Activated CD4-positive, CD25-positive, alpha-beta regulatory T cell treated with anti-CD3 and anti-CD28 coated beads, Interleukin-2, amount 50 U/mL, for 72 hours (primary cell): ENCODE data around the gene NECAP2.
"Not testable (repeated sequence)": the region's sequence is repeated elsewhere in the genome, so short reads cannot be mapped to it uniquely, and the experiment has no call there.

Experiments used
- DNase-seq: peaks from one replicate; pipeline ENCODE4 v3.0.0; 2021

Gene NECAP2

GRCh38 chr1:16461681-16462080 is 21.2 kb downstream of the NECAP2 start:
- no peak for DNase-seq

GRCh38 chr1:16462773-16463330 is 22.3 kb downstream of the NECAP2 start:
- DNase-seq: no peak

DNA sequence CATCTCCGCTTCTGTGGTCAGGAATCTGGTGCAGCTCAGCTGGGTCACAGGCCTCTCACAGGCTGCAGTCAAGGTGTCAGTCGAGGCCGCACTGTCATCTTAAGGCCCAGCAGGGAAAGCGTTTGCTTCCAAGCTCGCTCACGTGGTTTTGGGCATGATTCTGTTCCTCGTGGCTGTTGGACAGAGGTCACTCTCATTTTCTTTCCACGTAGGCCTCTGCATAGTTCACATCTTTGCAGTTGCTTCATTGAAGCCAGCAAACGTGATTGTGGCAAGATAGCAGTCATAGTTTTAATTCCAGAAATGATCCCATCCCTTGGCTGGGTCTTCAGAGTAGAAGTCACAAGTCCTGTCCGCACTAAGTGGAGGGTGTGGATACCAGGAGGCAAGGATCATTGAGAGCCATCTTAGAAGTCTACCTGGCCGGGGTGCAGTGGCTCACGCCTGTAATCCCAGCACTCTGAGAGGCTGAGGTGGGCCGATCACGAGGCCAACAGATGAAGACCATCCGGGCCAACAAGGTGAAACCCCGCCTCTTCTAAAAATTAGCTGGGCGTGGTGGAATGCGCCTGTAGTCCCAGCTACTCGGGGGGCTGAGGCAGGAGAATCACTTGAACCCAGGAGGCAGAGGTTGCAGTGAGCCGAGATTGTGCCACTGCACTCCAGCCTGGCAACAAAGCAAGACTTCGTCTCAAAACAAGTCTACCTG is 24.5 kb downstream of the NECAP2 start:
- DNase-seq: no peak

DNA sequence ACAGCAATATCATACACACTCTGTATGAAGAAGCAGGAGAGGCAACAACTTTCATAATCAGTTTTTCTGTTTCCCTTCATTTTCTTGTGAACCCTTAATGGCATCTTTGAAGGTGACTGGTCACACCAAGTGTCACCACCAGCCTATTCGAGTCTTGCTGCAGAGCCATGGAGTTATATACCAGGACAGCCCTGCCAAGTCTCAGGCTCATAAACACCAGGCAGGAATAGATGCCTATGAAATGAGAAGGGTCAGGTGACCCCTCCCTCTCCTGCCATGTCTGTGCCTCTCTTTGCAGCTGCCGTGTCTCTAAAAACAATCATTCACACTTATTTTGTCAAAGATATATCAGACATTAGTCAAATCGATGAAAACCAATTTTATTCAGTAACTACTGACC is 28.0 kb downstream of the NECAP2 start:
- no peak for DNase-seq

GRCh38 chr1:16474166-16474800 is 33.8 kb downstream of the NECAP2 start:
- DNase-seq: no peak

- not testable (repeated sequence) for DNase-seq
Measured at GRCh38 chr1:16474891-16475290, 34.4 kb downstream of the NECAP2 start.

DNA sequence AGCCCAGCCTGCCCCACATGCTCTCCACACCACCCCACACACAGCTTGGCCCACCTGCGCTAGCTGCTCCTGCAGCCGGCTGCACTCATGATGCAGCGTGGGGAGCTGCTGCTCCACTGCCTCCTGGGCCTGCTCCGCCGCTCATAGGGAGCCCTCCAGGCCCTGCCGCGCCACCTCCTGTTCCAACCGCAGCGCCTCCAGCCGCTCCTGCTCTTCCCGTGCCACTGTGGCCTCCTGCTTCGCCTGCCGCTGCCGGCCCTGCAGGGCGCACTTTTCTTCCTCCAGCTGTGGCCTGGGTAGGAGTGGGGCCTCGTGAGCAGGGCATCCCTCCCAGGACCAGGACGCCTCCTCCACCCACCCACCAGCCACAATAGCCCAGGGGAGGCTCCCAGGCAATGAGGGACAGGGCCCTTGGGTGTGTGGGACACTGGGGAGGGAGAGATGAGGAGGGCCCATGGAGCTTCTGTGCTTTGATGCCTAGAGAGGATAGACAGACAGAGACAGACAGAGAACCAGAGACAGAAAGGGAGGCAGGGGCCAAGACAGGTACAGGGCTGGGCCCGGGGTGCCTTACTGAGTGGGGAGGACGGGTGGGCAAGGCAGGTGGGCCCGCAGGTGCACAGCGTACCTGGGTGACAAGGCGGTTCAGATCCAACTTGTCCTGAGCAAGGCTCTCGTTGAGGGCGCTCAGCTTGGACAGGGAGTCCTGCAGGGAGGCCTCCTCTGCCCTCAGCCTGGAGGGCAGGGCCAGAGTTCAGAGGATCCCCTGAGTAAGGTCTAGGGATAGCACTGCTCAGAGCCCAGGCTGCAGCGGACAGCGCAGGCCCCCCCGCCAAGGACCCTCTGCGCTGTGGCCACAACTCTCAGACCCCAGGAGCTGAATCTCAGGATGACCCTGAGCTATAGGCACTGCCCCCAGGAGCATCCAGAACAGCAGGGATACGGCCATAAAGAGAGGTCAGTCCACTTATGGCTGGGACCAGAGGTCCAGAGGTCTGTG is 35.5 kb downstream of the NECAP2 start:
- DNase-seq: not testable (repeated sequence)

DNA sequence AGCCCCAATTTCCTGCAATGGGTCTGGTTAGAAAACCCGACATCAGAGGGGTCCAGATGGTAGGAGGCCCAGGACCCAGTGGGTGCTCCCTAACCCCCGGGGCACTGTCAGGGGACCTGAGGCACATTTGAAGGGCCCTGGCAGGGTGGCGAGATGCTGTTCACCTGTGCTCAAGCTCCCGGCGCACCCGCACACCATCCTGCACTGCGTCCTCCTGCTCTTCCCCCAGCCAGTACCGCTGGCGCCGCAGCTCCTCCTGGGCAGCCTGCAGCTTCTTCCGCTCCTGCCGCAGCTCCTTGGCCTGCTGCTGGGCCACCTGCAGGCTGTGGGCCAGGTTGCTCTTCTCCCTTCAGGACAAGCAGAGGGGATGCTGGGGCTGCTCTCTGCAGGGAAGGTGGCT is 37.6 kb downstream of the NECAP2 start:
- no peak for DNase-seq

DNA sequence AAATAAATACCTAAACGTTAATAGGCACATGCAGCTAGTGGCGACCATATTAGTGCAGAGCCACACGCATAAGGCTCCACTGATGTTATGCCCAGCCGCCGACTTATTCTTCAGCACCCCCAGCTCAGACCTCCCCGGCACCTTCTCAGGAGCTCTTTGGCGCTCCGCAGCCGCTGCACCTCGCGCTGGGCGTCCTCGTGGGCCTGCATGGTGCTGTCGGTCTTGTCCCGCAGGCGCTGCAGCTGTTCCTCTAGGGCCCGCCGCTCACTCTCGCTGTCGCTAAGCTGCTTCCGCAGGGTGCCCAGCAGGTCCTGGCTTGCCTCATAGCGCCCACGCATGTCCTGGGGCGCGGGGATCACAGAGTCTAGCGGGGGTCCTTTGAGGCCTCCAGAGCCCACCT is 42.6 kb downstream of the NECAP2 start:
- not testable (repeated sequence) for DNase-seq

DNA sequence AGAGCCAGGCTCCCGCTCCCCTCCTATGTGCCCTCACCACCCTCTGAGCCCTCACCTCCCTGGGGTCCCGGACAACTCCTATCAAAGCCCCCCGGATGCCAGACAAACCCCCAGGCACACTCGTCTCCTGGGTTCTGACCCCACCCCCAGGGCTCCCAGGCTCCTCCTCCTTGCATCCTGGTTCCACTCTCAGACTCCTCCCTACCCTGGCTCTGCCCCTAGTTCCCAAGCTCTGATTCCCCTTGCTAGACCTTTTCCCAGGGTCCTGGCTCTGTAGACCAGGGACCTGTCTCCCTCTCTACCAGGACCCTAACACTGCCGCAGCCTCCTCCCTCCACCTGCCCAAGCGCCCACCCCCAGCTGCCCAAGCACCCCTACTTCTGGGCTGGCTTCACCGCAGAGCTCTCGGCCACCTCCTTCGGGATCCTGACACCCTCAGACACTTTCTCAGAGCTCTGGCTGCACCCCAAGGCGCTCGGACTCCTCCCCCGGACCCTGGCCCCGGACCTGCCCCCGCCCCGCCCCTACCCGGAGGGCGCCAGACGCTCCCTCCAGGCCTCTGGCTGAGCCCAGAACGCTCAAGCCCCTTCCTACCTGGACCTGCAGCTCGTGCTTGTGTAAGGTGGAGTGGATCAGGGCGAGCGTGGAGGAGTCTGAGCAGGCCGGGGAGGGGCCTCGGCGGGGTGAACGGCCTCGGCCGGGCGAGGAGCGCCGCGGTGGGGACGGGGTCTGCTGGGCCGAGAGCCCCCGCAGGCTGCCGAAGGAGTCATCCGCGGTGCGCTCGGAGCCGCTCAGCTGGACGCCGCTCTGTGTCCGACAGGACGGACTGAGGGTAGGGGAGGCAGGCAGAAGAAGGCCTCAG is 43.3 kb downstream of the NECAP2 start:
- DNase-seq: not testable (repeated sequence)

DNA sequence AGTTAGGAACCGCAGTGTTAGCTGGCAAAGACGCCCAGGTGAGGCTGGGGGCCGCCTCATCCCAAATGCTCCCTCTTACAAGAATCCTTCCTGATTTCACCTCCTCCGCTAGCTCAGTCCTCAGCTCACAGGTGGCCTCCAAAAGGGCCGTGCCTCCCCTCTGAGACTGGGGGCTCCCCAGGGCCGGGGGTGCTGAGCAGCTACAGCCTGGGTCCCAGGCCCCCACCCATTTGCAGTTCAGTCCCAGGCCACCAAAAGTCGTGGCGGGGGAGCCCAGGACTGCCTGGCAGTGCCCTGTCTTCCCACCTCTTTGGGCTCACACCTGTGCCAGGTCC is 43.9 kb downstream of the NECAP2 start:
- no peak for DNase-seq

DNA sequence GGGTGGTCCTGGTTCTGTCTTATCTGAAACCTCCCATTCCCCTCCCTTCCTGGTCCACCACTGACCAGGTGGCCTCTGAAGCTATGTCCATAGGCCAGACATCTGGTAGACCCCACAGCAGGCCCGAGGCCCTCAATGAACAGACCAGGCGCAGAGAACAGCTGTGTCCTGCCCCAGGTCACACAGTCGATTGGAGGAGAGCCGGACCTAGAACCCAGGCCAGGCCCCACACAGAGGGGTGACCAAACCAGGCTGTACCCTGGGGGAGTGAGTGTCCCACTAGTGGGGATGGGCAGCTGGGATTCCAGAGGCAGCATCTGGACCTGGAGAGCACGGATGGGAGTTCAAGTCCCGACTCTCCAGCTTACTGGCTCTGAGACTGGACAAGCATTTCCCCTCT is 44.4 kb downstream of the NECAP2 start:
- no peak for DNase-seq

- not testable (repeated sequence) for DNase-seq
Measured at GRCh38 chr1:16486316-16486715, 45.8 kb downstream of the NECAP2 start.

DNA sequence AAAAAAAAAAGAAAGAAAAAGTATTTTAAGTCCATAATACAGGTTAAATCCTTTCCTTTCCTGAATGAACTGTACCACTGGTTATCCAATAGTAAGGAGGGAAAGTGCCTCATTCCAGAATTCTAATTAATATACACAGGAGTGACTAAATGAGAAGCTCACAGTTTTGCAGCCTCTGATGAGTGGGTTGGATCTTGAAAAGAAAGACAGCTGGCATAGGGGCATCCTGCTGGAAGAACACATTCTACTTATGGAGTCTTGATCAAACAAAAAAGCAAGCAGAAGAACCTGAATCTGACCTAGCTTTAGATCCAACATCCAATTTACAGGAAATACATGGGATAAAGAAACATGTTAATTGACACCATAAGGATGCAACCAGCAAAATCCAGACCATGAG is 46.5 kb downstream of the NECAP2 start:
- DNase-seq: not testable (repeated sequence)

GRCh38 chr1:16489195-16489880 is 48.8 kb downstream of the NECAP2 start:
- DNase-seq: not testable (repeated sequence)

- DNase-seq: no peak
Measured at GRCh38 chr1:16491056-16491675, 50.6 kb downstream of the NECAP2 start.

DNA sequence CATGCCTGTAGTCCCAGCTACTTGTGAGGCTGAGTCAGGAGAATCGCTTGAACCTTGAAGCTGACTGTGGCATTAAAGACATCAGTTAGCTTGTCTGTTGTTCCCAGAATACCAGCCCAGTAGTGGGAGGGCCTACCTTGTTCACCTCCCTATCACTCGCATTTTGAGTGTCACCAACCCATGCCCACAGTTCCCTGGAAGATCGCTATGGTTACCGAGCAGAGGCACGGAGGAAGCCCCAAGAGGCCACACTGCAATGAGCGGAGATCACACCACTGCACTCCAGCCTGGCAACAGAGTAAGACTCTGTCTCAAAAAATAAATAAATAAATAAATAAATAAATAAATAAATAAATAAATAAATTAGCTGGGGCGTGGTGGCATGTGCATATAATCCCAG is 52.4 kb downstream of the NECAP2 start:
- DNase-seq: not testable (repeated sequence)

DNA sequence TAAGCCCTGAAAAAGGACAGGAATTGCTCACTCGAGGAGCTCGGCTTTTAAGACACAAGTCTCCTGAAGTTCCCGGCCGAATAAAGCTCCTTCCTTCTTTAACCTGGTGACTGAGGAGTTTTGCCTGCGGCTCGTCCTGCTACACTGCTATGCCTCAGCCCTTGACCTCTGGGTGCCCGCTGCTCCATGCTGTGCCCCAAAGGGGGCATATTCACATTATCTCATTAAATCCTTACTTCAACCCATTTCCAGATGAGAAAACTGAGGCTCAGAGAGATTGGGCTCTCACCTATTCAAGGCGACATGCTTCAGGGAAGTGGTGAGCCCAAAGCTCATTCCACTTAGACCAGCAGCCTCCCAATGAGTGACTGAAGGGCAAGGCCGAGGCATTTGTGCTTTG is 53.2 kb downstream of the NECAP2 start:
- DNase-seq: not testable (repeated sequence)

- not testable (repeated sequence) for DNase-seq
Measured at GRCh38 chr1:16497474-16497904, 57.0 kb downstream of the NECAP2 start.

DNA sequence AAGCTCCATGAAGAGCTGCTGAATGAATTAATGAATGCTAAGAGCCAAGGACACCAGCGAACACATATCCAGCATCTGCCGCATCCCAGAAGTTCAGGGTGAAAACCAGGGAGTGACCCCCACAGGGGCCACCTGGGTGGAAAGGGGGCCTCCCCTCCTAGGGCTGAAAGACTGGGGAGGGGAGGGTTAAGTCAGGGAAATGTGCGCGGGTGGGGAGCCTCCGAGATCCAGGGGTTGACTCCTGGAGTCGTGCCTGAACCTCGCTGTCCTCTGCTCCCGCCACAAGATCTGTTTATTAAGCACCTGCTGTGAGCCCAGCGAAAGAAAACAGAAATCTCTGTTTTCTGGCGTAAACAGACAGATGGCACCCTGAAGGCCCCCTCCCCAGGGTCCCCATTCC is 57.5 kb downstream of the NECAP2 start:
- DNase-seq: not testable (repeated sequence)
